Mucosa of descending colon (tissue), 3 donors: ENCODE data around the gene CNP. TPM values are rescaled to one million over a fixed set of nuclear protein-coding genes. Genes with fewer than 3 reads are reported as not detected.
"Not testable (repeated sequence)": the region's sequence is repeated elsewhere in the genome, so short reads cannot be mapped to it uniquely, and the experiment has no call there.

ENCODE experiments used
- ATAC-seq: fragments of 200-7000 bp; cut with Tn5 transposase; one replicate; pipeline ENCODE4 v1.9.1; 2020; ENCODE audit warnings: mild to moderate bottlenecking, moderate library complexity
- DNase-seq, 3 donors: peaks; one replicate each; pipeline ENCODE4 v3.0.0-alpha.2; 2020
- H3K36me3 ChIP-seq: fragments of 200-600 bp; one replicate; pipeline ENCODE4 v1.8.0; 2021; ENCODE audit warnings: low read depth, mild to moderate bottlenecking
- H3K4me1 ChIP-seq: fragments of 200-600 bp; one replicate; pipeline ENCODE4 v1.8.0; 2021; ENCODE audit warnings: low read depth, mild to moderate bottlenecking
- H3K4me3 ChIP-seq: fragments of 200-600 bp; one replicate; pipeline ENCODE4 v1.8.0; 2021; ENCODE audit warnings: mild to moderate bottlenecking
- H3K9me3 ChIP-seq: fragments of 200-600 bp; one replicate; pipeline ENCODE4 v1.8.0; 2021; ENCODE audit warnings: mild to moderate bottlenecking
- CTCF ChIP-seq: fragments of 200-600 bp; IDR thresholded peaks from one replicate; pipeline ENCODE4 v1.8.0; 2022; ENCODE audit warnings: antibody characterized with exemption, mild to moderate bottlenecking
- intact Hi-C, 2 donors: fragments of 100-400 bp; cut with DNase I in 1 of 2; cut with micrococcal nuclease in 1 of 2; formaldehyde crosslinking; loops; one replicate each; pipeline versions ENCODE4 v1.11.0 to v1.11.1; 2022; cut with DNase I, micrococcal nuclease
- total RNA-seq, 3 donors: library from RNA; stranded (reverse); fragmentation: NEBNext Ultra II Directional in 2 of 3; extraction: Animal tissue kit (Norgen Biotek cat#: 25700) in 2 of 3; gene quantifications; one replicate each; pipeline versions ENCODE4 v1.2.1 to v1.2.4, GENCODE V29; 2021 to 2023
- donor health status: DM: no; HTN: no; CAD: no; lungs with moderate emphysema.
- donor health status: DM: no; HTN: no; CAD: no.
- donor health status: DM: no; HTN: yes; CAD: no.

Gene CNP
- total RNA-seq, 3 donors from 2014 or later, result 44.1 to 88.0 (median 51.6) TPM

GRCh38 chr17:41930009-41930832, 36.4 kb upstream of the CNP start, which contains the start of gene ODAD4:
TSS of gene ODAD4 (plus strand) at chr17:41930617. CDS start at chr17:41930724, 107 bp downstream.
- intact Hi-C loops, result no loop called here
- Histone ChIP-seq H3K4me3 (peak within 1 kb of the TSS; percentile 24), H3K36me3 (no peaks in the 10 kb centered on the region), H3K9me3 (no peaks in the 10 kb centered on the region), H3K4me1 (peaks cover 22% of the 10 kb centered on the region)
- TF ChIP-seq CTCF, result peak; percentile 20
- ATAC-seq (peak; percentile 99), DNase-seq (peak; percentile 97 to 98 (median 98))

DNA sequence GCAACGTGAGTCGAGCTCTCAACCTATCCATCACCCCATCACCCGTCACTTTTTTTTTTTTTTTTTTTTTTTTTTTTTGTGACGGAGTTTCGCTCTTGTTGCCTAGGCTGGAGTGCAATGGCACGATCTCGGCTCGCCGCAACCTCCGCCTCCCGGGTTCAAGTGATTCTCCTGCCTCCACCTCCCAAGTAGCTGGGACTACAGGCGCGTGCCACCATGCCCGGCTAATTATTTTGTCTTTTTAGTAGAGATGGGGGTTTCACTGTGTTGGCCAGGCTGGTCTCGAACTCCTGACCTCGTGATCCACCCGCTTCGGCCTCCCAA, 35.8 kb upstream of the CNP start:
- intact Hi-C loops, H3K9me3 ChIP-seq, ATAC-seq, H3K4me3 ChIP-seq, H3K36me3 ChIP-seq: not testable (repeated sequence)
- peak in 1 of 3 donors; percentile 37 for DNase-seq
- H3K4me1 ChIP-seq, result peaks cover 18% of the 10 kb centered on the region

- DNase-seq, ATAC-seq, H3K4me3 ChIP-seq, H3K36me3 ChIP-seq, intact Hi-C loops, H3K9me3 ChIP-seq: not testable (repeated sequence)
- peaks cover 11% of the 10 kb centered on the region for H3K4me1 ChIP-seq
These were observed 34.9 kb upstream of the CNP start for GRCh38 chr17:41931715-41932114.

DNA sequence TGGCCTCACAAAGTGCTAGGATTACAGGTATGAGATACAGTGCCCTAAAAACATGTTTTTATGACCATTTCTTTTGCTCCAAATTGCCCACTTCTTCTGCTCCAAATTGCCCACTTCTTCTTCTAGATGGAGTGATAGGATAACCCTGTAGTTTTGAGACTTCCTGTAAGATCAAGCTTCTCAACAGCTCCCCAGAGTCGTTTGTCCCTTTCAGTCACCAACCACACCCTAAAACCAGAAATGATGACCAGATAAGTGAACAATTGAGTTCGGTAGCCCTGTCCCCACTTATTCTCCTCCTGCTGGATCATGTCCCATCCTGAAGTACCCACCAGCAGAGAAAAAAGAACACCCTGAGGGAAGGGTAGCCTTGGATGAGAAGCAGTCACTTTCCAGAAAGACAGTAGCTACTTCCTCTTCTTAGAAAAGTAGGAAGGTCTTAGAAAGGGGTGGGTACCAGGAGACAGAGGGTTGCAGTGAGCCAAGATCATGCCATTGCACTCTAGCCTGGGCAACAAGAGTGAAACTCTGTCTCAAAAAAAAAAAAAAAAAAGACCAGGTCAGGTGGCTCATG, 33.7 kb upstream of the CNP start:
- H3K9me3 ChIP-seq, result no peaks in the 10 kb centered on the region
- intact Hi-C loops, result no loop called here
- H3K4me3 ChIP-seq, result no peak overlapping the region
- H3K36me3 ChIP-seq, result no peaks in the 10 kb centered on the region
- ATAC-seq (no peak), DNase-seq (no peak)
- no peak for TF ChIP-seq CTCF
- H3K4me1 ChIP-seq, result peaks cover 11% of the 10 kb centered on the region

GRCh38 chr17:41935641-41936040, 31.0 kb upstream of the CNP start:
- H3K4me3 ChIP-seq, result no peak overlapping the region
- no peaks in the 10 kb centered on the region for H3K9me3 ChIP-seq
- DNase-seq (no peak), ATAC-seq (no peak)
- intact Hi-C loops, result no loop called here
- no peaks in the 10 kb centered on the region for H3K4me1 ChIP-seq
- TF ChIP-seq CTCF, result no peak
- H3K36me3 ChIP-seq, result no peaks in the 10 kb centered on the region

DNA sequence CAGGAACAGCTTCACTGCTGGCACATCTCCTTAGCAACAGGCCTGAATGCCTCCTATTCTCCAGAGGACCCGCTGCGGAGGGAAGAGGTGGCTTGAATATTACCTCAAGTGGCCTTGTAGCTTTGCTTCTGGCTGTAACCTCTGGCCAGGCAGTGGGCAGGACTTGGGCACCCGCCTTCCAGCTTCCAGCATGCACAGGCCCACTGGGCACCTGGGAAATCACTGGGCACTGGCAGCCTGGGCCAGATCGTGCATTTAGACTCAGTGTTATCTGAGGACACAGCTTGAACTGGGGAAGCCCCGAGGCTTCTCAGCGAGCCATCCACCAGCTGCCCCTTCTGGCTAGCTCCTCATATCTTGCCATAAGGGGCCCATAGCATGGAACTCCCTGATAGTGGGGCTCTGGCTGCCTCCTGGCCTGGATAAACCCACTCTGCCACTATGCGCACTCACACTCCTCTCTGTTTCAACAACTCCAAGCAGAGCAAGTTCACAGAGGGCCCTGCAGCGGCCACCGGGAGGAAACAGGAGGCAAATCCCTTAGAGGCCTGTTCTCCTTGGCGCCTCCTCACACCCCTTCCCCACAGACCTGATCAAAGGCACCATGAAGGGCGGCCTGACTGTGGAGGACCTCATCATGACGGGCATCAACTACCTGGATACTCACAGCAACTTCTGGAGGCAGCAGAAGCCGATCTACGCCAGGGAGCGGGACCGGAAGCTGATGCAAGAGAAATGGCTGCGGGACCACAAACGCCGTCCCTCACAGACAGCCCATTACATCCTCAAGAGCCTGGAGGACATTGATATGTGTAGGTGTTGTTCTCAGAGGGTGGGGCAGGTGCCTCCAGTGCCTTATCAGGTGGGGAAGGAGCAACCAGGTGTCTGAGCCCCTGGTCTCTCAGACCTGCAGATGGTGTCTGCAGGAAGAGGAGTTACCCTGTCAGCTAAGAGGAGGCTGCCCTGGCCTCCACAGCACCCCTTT, 28.3 kb upstream of the CNP start:
- H3K4me1 ChIP-seq, result no peaks in the 10 kb centered on the region
- no peak overlapping the region for H3K4me3 ChIP-seq
- H3K36me3 ChIP-seq, result no peaks in the 10 kb centered on the region
- ATAC-seq (no peak), DNase-seq (no peak)
- H3K9me3 ChIP-seq, result no peaks in the 10 kb centered on the region
- no peak for TF ChIP-seq CTCF
- intact Hi-C loops, result no loop called here
